NCI-H2227 (cell line): ENCODE measurements around the gene POMT2.
"Not testable (repeated sequence)": the region's sequence is repeated elsewhere in the genome, so short reads cannot be mapped to it uniquely, and the experiment has no call there.

Experiments
- DNase-seq: peaks from one replicate; lab custom pipeline; 2025; ENCODE audit not compliant: unreplicated experiment; lab: John Stamatoyannopoulos, UW

The POMT2 gene

GRCh38 chr14:77320238-77320935 is at the start of gene POMT2:
POMT2 (minus strand) TSS chr14:77320883; CDS start chr14:77320681, 202 bp downstream.
- DNase-seq = peak; percentile 94

- DNase-seq = no peak
Measured at GRCh38 chr14:77369285-77369684, 48.6 kb upstream of the POMT2 start.

GRCh38 chr14:77364146-77364545 is 43.5 kb upstream of the POMT2 start:
- DNase-seq = no peak

- no peak for DNase-seq
Measured at GRCh38 chr14:77359626-77360025, 38.9 kb upstream of the POMT2 start.

GRCh38 chr14:77356899-77357298 is 36.2 kb upstream of the POMT2 start:
- no peak for DNase-seq

- DNase-seq = no peak
Measured at GRCh38 chr14:77355811-77356210, 35.1 kb upstream of the POMT2 start.

- DNase-seq = no peak
Measured at GRCh38 chr14:77353469-77354141, 32.9 kb upstream of the POMT2 start.

GRCh38 chr14:77347751-77348150 is 27.1 kb upstream of the POMT2 start:
- DNase-seq = no peak

- no peak for DNase-seq
Measured at GRCh38 chr14:77346495-77346894, 25.8 kb upstream of the POMT2 start.

- no peak for DNase-seq
Measured at GRCh38 chr14:77344377-77344996, 23.8 kb upstream of the POMT2 start.

- DNase-seq = no peak
Measured at GRCh38 chr14:77343662-77344061, 23.0 kb upstream of the POMT2 start.

- DNase-seq = no peak
Measured at GRCh38 chr14:77342726-77343397, 22.2 kb upstream of the POMT2 start.

- no peak for DNase-seq
Measured at GRCh38 chr14:77340389-77340788, 19.7 kb upstream of the POMT2 start.

GRCh38 chr14:77339407-77339806 is 18.7 kb upstream of the POMT2 start:
- no peak for DNase-seq

- no peak for DNase-seq
Measured at GRCh38 chr14:77338302-77338701, 17.6 kb upstream of the POMT2 start.

GRCh38 chr14:77337880-77338279 is 17.2 kb upstream of the POMT2 start:
- no peak for DNase-seq

- not testable (repeated sequence) for DNase-seq
Measured at GRCh38 chr14:77337255-77337654, 16.6 kb upstream of the POMT2 start.

GRCh38 chr14:77335576-77335975 is 14.9 kb upstream of the POMT2 start:
- no peak for DNase-seq

GRCh38 chr14:77329872-77330271 is 9.2 kb upstream of the POMT2 start:
- no peak for DNase-seq

GRCh38 chr14:77327111-77327510 is 6.4 kb upstream of the POMT2 start:
- no peak for DNase-seq

- DNase-seq = no peak
Measured at GRCh38 chr14:77325746-77326094, 5.0 kb upstream of the POMT2 start.
